ENCODE results near the gene MS4A7. TPM values are rescaled to one million over a fixed set of nuclear protein-coding genes. Genes with fewer than 3 reads are reported as not detected.
"Not testable (repeated sequence)": the region's sequence is repeated elsewhere in the genome, so short reads cannot be mapped to it uniquely, and the experiment has no call there.

Gene MS4A7
- total and polyA plus RNA-seq, 4 donors: 7.9 to 121 (median 55.9) TPM

DNA sequence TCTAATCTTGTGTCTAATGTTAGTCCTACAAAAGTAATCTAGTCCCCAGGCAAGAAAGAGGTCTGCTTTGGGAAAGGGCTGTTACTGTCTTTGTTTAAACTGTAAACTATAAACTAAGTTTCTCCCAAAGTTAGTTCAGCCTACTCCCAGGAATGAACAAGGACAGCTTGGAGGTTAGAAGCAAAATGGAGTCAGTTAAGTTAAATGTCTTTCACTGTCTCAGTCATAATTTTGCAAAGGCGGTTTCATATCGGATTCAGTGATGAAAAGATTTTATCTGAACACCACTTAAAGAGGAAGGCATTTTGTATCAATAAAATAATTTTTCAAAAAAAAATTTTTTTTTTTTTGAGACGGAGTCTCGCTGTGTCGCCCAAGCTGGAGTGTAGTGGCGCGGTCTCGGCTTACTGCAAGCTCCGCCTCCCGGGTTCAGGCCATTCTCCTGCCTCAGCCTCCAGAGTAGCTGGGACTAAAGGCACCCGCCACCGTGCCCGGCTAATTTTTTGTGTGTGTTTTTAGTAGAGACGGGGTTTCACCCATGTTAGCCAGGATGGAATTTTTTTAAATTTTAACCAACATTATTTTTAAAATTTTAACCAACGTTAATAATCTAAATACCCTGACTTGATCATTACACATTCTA lies 11.9 kb upstream of the MS4A7 start:
- H3K36me3 ChIP-seq (ENCODE audit: control insufficient read depth in 1 of 2, insufficient read depth in 2 of 2, low read length in 1 of 2); H3K27me3 ChIP-seq (ENCODE audit: control insufficient read depth in 1 of 2, insufficient read depth in 2 of 2, low read length in 1 of 2); DNase-seq; ATAC-seq (ENCODE audit: low FRiP score); H3K4me3 ChIP-seq (ENCODE audit: low read length in 2 of 2); H3K27ac ChIP-seq (ENCODE audit: low read depth in 1 of 2, low read length in 2 of 2); H3K9me3 ChIP-seq (ENCODE audit: control insufficient read depth, low read length); H3K4me1 ChIP-seq (ENCODE audit: control insufficient read depth in 1 of 2, insufficient read depth in 2 of 2, low read length in 2 of 2); intact Hi-C loops (cut with DNase I): not testable (repeated sequence)
- WGBS, 2 donors: 85 to 87% methylated on average over 15 of the region's 15 CpGs

DNA sequence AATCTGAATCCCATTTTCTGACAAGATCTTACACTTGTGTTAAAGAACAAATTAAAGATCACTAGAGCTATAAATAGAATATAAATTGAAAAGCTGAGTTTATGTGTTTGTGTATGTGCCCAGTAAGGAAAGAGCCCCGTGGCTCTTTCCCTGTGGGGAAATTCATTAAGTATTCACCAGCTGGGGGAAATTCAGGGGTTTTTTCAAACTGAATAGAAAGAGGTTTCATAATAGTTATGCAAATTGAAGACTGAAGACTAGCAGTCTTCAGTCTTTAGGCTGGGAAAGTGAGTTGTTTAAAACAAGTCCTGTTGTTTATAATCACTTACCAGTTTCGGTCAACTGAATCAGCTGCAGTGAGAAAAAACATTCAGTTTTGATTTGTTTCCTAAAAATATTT lies 11.3 kb upstream of the MS4A7 start:
- Histone ChIP-seq H3K4me3 (ENCODE audit: low read length in 2 of 2) (no peak overlapping the region), H3K9me3 (ENCODE audit: control insufficient read depth, low read length) (no peaks in the 10 kb centered on the region), H3K36me3 (ENCODE audit: control insufficient read depth in 1 of 2, insufficient read depth in 2 of 2, low read length in 1 of 2) (no peaks in the 10 kb centered on the region), H3K27me3 (ENCODE audit: control insufficient read depth in 1 of 2, insufficient read depth in 2 of 2, low read length in 1 of 2) (no peaks in the 10 kb centered on the region), H3K27ac (ENCODE audit: low read depth in 1 of 2, low read length in 2 of 2) (no peak overlapping the region), H3K4me1 (ENCODE audit: control insufficient read depth in 1 of 2, insufficient read depth in 2 of 2, low read length in 2 of 2) (no peaks in the 10 kb centered on the region)
- DNase-seq (no peak), ATAC-seq (ENCODE audit: low FRiP score) (no peak)
- WGBS, 2 donors: 33 to 42% methylated on average over 2 of the region's 2 CpGs
- intact Hi-C loops (cut with DNase I): no loop called here

DNA sequence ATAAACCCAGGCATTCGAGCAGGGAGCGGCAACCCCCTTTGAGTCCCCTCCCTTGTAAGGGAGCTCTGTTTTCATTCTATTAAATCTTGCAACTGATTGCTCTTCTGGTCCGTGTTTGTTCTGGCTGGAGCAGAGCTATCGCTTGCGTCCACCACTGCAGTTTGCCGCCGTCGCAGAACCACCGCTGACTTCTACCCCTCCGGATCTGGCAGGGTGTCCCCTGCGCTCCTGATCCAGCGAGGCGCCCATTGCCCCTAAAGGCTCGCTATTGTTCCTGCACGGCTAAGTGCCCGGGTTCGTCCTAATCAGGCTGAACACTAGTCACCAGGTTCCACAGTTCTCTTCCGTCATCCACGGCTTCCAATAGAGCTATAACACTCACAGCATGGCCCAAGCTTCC lies 10.4 kb upstream of the MS4A7 start:
- no peaks in the 10 kb centered on the region for H3K9me3 ChIP-seq (ENCODE audit: control insufficient read depth, low read length)
- no peak for DNase-seq
- H3K36me3 ChIP-seq (ENCODE audit: control insufficient read depth in 1 of 2, insufficient read depth in 2 of 2, low read length in 1 of 2): no peaks in the 10 kb centered on the region
- H3K4me3 ChIP-seq (ENCODE audit: low read length in 2 of 2): no peak overlapping the region
- intact Hi-C loops (cut with DNase I): no loop called here
- 90 to 91% methylated on average over 19 of the region's 19 CpGs for WGBS, 2 donors
- no peaks in the 10 kb centered on the region for H3K27me3 ChIP-seq (ENCODE audit: control insufficient read depth in 1 of 2, insufficient read depth in 2 of 2, low read length in 1 of 2)
- no peak for ATAC-seq (ENCODE audit: low FRiP score)
- no peaks in the 10 kb centered on the region for H3K4me1 ChIP-seq (ENCODE audit: control insufficient read depth in 1 of 2, insufficient read depth in 2 of 2, low read length in 2 of 2)
- H3K27ac ChIP-seq (ENCODE audit: low read depth in 1 of 2, low read length in 2 of 2): no peak overlapping the region

DNA sequence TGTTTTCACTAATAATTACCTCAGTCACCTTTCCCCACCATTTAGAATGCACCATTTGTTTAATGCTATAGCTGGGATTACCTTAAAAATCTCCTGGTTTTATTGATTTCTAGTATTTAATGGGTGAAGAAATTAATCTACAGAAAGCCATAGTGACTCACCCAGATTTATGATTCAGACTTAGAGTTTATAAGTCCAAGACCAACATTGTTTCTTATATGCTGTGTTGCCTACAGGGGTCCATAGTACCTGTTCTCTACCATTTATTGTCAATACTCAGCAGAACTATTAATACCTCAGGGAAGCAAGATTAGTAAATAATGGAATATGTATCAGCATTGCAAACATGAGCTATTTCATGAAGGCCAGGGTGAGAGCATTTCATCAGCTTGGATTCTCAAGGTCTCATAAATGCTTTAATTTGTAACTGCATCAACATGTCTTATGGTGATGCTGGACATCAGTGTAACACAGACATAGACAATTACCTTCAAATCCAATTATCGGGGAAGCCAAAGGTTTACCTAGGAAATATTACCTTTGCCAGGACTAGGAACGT lies 8.0 kb upstream of the MS4A7 start:
- DNase-seq (no peak), ATAC-seq (ENCODE audit: low FRiP score) (no peak)
- no peaks in the 10 kb centered on the region for H3K4me1 ChIP-seq (ENCODE audit: control insufficient read depth in 1 of 2, insufficient read depth in 2 of 2, low read length in 2 of 2)
- WGBS, 2 donors: 27 to 33% methylated on average over 2 of the region's 2 CpGs
- H3K4me3 ChIP-seq (ENCODE audit: low read length in 2 of 2): no peak overlapping the region
- intact Hi-C loops (cut with DNase I): no loop called here
- H3K27ac ChIP-seq (ENCODE audit: low read depth in 1 of 2, low read length in 2 of 2): no peak overlapping the region
- H3K36me3 ChIP-seq (ENCODE audit: control insufficient read depth in 1 of 2, insufficient read depth in 2 of 2, low read length in 1 of 2): no peaks in the 10 kb centered on the region
- H3K9me3 ChIP-seq (ENCODE audit: control insufficient read depth, low read length): no peaks in the 10 kb centered on the region
- H3K27me3 ChIP-seq (ENCODE audit: control insufficient read depth in 1 of 2, insufficient read depth in 2 of 2, low read length in 1 of 2): no peaks in the 10 kb centered on the region

DNA sequence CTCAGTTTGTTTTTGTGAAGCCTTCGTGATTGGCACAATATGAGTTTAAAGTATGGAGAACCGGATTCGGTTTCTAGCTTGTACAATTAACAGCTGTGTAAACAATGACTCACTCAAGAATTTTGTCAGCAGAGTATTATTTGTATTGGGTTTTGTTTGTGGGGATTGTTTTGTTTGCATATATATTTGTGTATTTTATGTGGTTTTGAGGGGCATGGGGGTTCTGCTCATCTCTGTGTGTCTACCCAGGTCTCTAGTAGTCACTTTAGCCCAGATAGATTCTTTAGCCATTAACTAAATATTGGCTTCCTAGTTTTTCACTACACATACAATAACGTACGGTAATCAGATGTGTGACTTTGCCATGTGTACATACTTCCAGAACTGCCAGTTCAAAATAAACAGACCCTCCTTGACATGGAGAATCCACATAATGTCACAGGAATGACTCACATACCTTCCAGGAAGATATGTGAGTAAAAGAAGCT lies 7.5 kb upstream of the MS4A7 start:
- DNase-seq (no peak), ATAC-seq (ENCODE audit: low FRiP score) (no peak)
- Histone ChIP-seq H3K27ac (ENCODE audit: low read depth in 1 of 2, low read length in 2 of 2) (no peak overlapping the region), H3K4me1 (ENCODE audit: control insufficient read depth in 1 of 2, insufficient read depth in 2 of 2, low read length in 2 of 2) (no peaks in the 10 kb centered on the region), H3K36me3 (ENCODE audit: control insufficient read depth in 1 of 2, insufficient read depth in 2 of 2, low read length in 1 of 2) (no peaks in the 10 kb centered on the region), H3K4me3 (ENCODE audit: low read length in 2 of 2) (no peak overlapping the region), H3K27me3 (ENCODE audit: control insufficient read depth in 1 of 2, insufficient read depth in 2 of 2, low read length in 1 of 2) (no peaks in the 10 kb centered on the region), H3K9me3 (ENCODE audit: control insufficient read depth, low read length) (no peaks in the 10 kb centered on the region)
- intact Hi-C loops (cut with DNase I): no loop called here
- WGBS, 2 donors: 6 to 12% methylated on average over 5 of the region's 5 CpGs

DNA sequence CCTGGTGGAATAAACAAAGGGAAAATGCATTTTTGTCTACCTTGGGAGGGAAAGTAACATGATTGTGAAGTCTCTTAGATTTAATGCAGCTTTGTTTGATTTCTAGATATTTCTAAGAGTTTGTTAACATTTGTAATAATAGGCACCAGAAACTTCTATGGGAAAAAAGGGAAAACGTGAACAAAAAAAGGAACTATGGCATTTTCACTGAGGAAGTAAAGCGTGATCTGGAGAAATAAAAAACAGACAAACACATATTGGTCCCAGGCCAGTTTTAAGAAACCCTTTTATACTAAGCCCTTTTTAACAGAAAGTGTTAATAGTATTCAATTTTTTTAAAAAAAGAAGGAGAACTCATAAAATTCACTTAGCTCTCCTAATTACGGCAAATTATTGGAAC lies 6.9 kb upstream of the MS4A7 start:
- DNase-seq (no peak), ATAC-seq (ENCODE audit: low FRiP score) (no peak)
- Histone ChIP-seq H3K27me3 (ENCODE audit: control insufficient read depth in 1 of 2, insufficient read depth in 2 of 2, low read length in 1 of 2) (no peaks in the 10 kb centered on the region), H3K27ac (ENCODE audit: low read depth in 1 of 2, low read length in 2 of 2) (no peak overlapping the region), H3K9me3 (ENCODE audit: control insufficient read depth, low read length) (no peaks in the 10 kb centered on the region), H3K4me3 (ENCODE audit: low read length in 2 of 2) (no peak overlapping the region), H3K4me1 (ENCODE audit: control insufficient read depth in 1 of 2, insufficient read depth in 2 of 2, low read length in 2 of 2) (no peaks in the 10 kb centered on the region), H3K36me3 (ENCODE audit: control insufficient read depth in 1 of 2, insufficient read depth in 2 of 2, low read length in 1 of 2) (no peaks in the 10 kb centered on the region)
- intact Hi-C loops (cut with DNase I): no loop called here
- WGBS, 2 donors: 77 to 79% methylated on average over 3 of the region's 3 CpGs

DNA sequence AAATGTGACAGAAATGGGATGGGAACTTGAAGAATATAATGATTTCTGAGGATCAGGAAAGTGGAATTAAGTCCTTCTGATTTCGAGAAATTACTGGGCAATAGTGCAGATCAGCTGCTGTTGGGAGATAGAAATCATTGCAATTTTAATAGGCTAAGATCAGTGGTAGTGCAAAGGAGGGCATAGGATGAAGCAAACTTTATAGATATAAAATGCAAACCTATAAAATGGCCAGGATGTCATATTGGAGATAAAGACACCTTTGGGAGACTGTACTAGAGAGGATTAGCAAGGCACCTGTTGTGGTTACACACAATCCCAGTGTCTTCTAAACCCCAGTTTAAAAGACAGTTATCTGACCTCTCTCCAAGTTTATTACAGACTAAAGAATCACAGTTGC lies 6.5 kb upstream of the MS4A7 start:
- intact Hi-C loops (cut with DNase I): no loop called here
- WGBS, 2 donors: 73 to 89% methylated on average over 1 of the region's 1 CpG

DNA sequence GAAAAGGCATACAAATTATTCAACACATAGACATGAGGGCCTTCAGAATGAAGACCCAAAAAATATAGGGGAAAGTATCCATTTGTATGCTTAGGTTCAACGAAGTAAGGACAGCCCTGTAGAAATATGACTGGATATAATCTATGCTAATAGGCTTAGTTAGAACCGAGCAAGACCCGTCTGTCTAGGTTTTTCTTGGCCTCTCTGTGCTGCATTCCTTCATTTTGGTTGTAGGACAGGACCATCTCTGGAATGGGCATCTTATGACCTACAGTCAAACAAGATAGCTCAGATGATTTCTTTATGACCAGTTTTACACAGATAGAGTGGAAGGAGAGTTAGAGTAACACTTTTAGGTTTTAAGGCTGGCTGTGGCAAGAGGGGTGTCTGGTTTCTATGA lies 5.6 kb upstream of the MS4A7 start:
- no peaks in the 10 kb centered on the region for H3K9me3 ChIP-seq (ENCODE audit: control insufficient read depth, low read length)
- no peak for DNase-seq
- H3K27me3 ChIP-seq (ENCODE audit: control insufficient read depth in 1 of 2, insufficient read depth in 2 of 2, low read length in 1 of 2): no peaks in the 10 kb centered on the region
- no peak overlapping the region for H3K4me3 ChIP-seq (ENCODE audit: low read length in 2 of 2)
- H3K4me1 ChIP-seq (ENCODE audit: control insufficient read depth in 1 of 2, insufficient read depth in 2 of 2, low read length in 2 of 2): no peaks in the 10 kb centered on the region
- 51 to 54% methylated on average over 3 of the region's 3 CpGs for WGBS, 2 donors
- no peak overlapping the region for H3K27ac ChIP-seq (ENCODE audit: low read depth in 1 of 2, low read length in 2 of 2)
- H3K36me3 ChIP-seq (ENCODE audit: control insufficient read depth in 1 of 2, insufficient read depth in 2 of 2, low read length in 1 of 2): no peaks in the 10 kb centered on the region
- ATAC-seq (ENCODE audit: low FRiP score): no peak
- intact Hi-C loops (cut with DNase I): no loop called here

More for the DNA sequence above, 6.5 kb upstream of the MS4A7 start:
- Histone ChIP-seq H3K27me3 (ENCODE audit: control insufficient read depth in 1 of 2, insufficient read depth in 2 of 2, low read length in 1 of 2) (no peaks in the 10 kb centered on the region), H3K4me1 (ENCODE audit: control insufficient read depth in 1 of 2, insufficient read depth in 2 of 2, low read length in 2 of 2) (no peaks in the 10 kb centered on the region), H3K4me3 (ENCODE audit: low read length in 2 of 2) (no peak overlapping the region), H3K9me3 (ENCODE audit: control insufficient read depth, low read length) (no peaks in the 10 kb centered on the region), H3K36me3 (ENCODE audit: control insufficient read depth in 1 of 2, insufficient read depth in 2 of 2, low read length in 1 of 2) (no peaks in the 10 kb centered on the region), H3K27ac (ENCODE audit: low read depth in 1 of 2, low read length in 2 of 2) (no peak overlapping the region)
- DNase-seq (no peak), ATAC-seq (ENCODE audit: low FRiP score) (no peak)

DNA sequence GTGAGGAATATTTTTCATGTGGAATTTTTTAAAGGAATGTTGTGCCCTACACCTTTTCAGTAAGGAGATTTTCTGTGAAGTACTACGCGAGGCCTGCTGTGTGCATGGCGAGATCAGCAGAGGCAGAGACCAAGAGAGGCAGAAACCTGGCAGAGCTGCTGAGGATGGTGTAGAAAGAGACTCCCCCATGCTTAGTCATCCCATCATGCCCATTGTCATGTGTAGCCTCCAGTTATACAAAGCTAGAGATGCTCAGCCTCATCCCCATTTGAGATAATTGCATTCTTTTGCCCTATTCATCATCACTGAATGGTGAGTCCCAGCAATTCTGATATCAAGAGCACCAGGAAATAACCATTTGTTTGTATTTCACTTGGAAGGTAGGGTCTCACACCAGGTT lies 3.0 kb upstream of the MS4A7 start:
- no peak for ATAC-seq (ENCODE audit: low FRiP score)
- intact Hi-C loops (cut with DNase I): no loop called here
- no peaks in the 10 kb centered on the region for H3K9me3 ChIP-seq (ENCODE audit: control insufficient read depth, low read length)
- H3K27me3 ChIP-seq (ENCODE audit: control insufficient read depth in 1 of 2, insufficient read depth in 2 of 2, low read length in 1 of 2): no peaks in the 10 kb centered on the region
- H3K4me3 ChIP-seq (ENCODE audit: low read length in 2 of 2): no peak overlapping the region
- no peak for DNase-seq
- WGBS, 2 donors: 89 to 92% methylated on average over 3 of the region's 3 CpGs
- H3K4me1 ChIP-seq (ENCODE audit: control insufficient read depth in 1 of 2, insufficient read depth in 2 of 2, low read length in 2 of 2): no peaks in the 10 kb centered on the region
- no peak overlapping the region for H3K27ac ChIP-seq (ENCODE audit: low read depth in 1 of 2, low read length in 2 of 2)
- no peaks in the 10 kb centered on the region for H3K36me3 ChIP-seq (ENCODE audit: control insufficient read depth in 1 of 2, insufficient read depth in 2 of 2, low read length in 1 of 2)
